ENCODE data around the gene DNAH3. TPM values are rescaled to one million over a fixed set of nuclear protein-coding genes. Genes with fewer than 3 reads are reported as not detected.

The DNAH3 gene
- total and polyA plus RNA-seq, 8 donors = 0.03 TPM; not detected in 7

DNA sequence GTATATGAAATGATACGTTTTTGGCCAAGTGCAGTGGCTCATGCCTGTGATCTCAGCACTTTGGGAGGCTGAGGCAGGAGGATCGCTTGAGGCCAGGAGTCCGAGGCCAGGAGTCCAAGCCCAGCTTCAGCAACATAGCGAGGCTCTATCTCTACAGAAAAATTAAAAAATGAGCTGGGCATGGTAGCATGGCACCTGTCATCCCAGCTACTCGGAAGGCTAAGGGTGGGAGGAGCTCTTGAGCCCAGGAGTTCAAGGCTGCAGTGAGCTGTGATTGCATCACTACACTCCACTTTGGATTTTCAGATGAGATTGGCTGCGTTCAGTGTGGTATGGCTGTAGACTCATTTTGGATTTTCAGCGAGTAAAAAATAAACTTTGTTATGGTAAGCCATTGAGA, 112.4 kb downstream of the DNAH3 start:
- intact Hi-C loops (cut with DNase I) = no loop called here
- Histone ChIP-seq H3K9me3 (no peaks in the 10 kb centered on the region), H3K4me1 (no peaks in the 10 kb centered on the region), H3K27ac (no peak overlapping the region), H3K27me3 (no peaks in the 10 kb centered on the region), H3K4me3 (no peak overlapping the region), H3K36me3 (no peaks in the 10 kb centered on the region)
- FAIRE-seq (no peak), DNase-seq (no peak), ATAC-seq (no peak)
- 65 to 75% methylated on average over 7 of the region's 7 CpGs for WGBS, 2 donors
- TF ChIP-seq CTCF (IDR thresholded peaks at IDR 0.05) = no peak

GRCh38 chr16:21037736-21038135, 112.9 kb downstream of the DNAH3 start:
- TF ChIP-seq CTCF (IDR thresholded peaks at IDR 0.05) = no peak
- 84 to 90% methylated on average over 15 of the region's 15 CpGs for WGBS, 2 donors
- FAIRE-seq (no peak), DNase-seq (no peak), ATAC-seq (no peak)
- H3K27ac ChIP-seq = no peak overlapping the region
- intact Hi-C loops (cut with DNase I) = no loop called here
- no peaks in the 10 kb centered on the region for H3K9me3 ChIP-seq
- no peaks in the 10 kb centered on the region for H3K36me3 ChIP-seq
- no peaks in the 10 kb centered on the region for H3K4me1 ChIP-seq
- H3K27me3 ChIP-seq = no peaks in the 10 kb centered on the region
- no peak overlapping the region for H3K4me3 ChIP-seq

DNA sequence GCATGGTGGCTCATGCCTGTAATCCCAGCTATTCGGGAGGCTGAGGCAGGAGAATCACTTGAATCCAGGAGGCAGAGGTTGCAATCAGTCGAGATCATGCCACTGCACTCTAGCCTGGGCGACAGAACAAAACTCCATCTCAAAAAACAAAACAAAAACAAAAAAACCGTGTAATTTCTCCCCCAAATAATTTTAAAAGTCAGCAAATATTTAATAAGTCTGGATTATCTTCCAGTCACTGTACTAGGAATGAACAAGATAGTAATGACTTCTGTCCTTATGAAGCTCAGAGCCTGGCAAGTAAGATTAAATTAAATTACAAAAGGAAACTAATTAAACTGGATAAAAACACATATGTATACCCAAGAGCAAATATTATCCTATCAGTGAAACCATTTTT, 113.5 kb downstream of the DNAH3 start:
- no peak overlapping the region for H3K27ac ChIP-seq
- no peak overlapping the region for H3K4me3 ChIP-seq
- DNase-seq (no peak), FAIRE-seq (no peak), ATAC-seq (no peak)
- intact Hi-C loops (cut with DNase I) = no loop called here
- H3K9me3 ChIP-seq = no peaks in the 10 kb centered on the region
- TF ChIP-seq CTCF (IDR thresholded peaks at IDR 0.05) = no peak
- no peaks in the 10 kb centered on the region for H3K4me1 ChIP-seq
- H3K27me3 ChIP-seq = no peaks in the 10 kb centered on the region
- H3K36me3 ChIP-seq = no peaks in the 10 kb centered on the region
- 58 to 63% methylated on average over 4 of the region's 4 CpGs for WGBS, 2 donors

- Histone ChIP-seq H3K27me3 (no peaks in the 10 kb centered on the region), H3K4me3 (no peak overlapping the region), H3K27ac (no peak overlapping the region), H3K4me1 (no peaks in the 10 kb centered on the region), H3K9me3 (no peaks in the 10 kb centered on the region), H3K36me3 (no peaks in the 10 kb centered on the region)
- ATAC-seq (no peak), DNase-seq (no peak), FAIRE-seq (no peak)
- 55% methylated on average over 3 of the region's 3 CpGs for WGBS, 2 donors
- intact Hi-C loops (cut with DNase I) = no loop called here
- TF ChIP-seq CTCF (IDR thresholded peaks at IDR 0.05) = no peak
Measured at GRCh38 chr16:21036471-21036870, 114.2 kb downstream of the DNAH3 start.

GRCh38 chr16:21033704-21034103, 116.9 kb downstream of the DNAH3 start:
- WGBS, 2 donors = 67 to 68% methylated on average over 10 of the region's 10 CpGs
- H3K27me3 ChIP-seq = no peaks in the 10 kb centered on the region
- H3K27ac ChIP-seq = no peak overlapping the region
- no peaks in the 10 kb centered on the region for H3K4me1 ChIP-seq
- no peak for TF ChIP-seq CTCF (IDR thresholded peaks at IDR 0.05)
- DNase-seq (peak in 1 of 6 donors; percentile 15), ATAC-seq (peak in 2 of 4 donors; percentile 36 to 58), FAIRE-seq (no peak)
- no peaks in the 10 kb centered on the region for H3K36me3 ChIP-seq
- intact Hi-C loops (cut with DNase I) = no loop called here
- H3K4me3 ChIP-seq = no peak overlapping the region
- H3K9me3 ChIP-seq = no peaks in the 10 kb centered on the region
